ENCODE data around the gene REV1. TPM values are rescaled to one million over a fixed set of nuclear protein-coding genes. Genes with fewer than 3 reads are reported as not detected.

The REV1 gene
- polyA plus RNA-seq, 3 donors = 6.5 to 39.9 (median 9.5) TPM

- Mint-ChIP-seq H3K9me3 (no peaks in the 10 kb centered on the region), H3K4me1 (peaks cover 13% of the 10 kb centered on the region), H3K27ac (peak overlapping the region in 1 of 7 donors; percentile 74), H3K27me3 (ENCODE audit: low read depth in 3 of 3) (peaks cover 1 to 4% (median 3%) of the 10 kb centered on the region in 3 donors), H3K36me3 (no peaks in the 10 kb centered on the region), H3K4me3 (no peak overlapping the region)
- WGBS (ENCODE audit: insufficient coverage) = 67% methylated on average over 1 of the region's 4 CpGs
- TF ChIP-seq CTCF (IDR thresholded peaks at IDR 0.05) = no peak
- Histone ChIP-seq H3K4me2 (replicated peaks; ENCODE audit: extremely low read depth, low read length, poor library complexity, severe bottlenecking) (no peak overlapping the region), H3K4me3 (replicated peaks in 1 of 3; ENCODE audit: low read depth in 2 of 3, low read length in 3 of 3) (no peak overlapping the region), H4K20me1 (ENCODE audit: insufficient read depth, low read length) (no peaks in the 10 kb centered on the region), H3K79me2 (ENCODE audit: insufficient read depth, low read length) (no peaks in the 10 kb centered on the region), H3K4me1 (ENCODE audit: control insufficient read depth in 1 of 2, insufficient read depth in 2 of 2, low read length in 2 of 2) (peaks cover 10 to 13% of the 10 kb centered on the region in 2 donors), H3K36me3 (replicated peaks in 1 of 2; ENCODE audit: control insufficient read depth in 1 of 2, insufficient read depth in 2 of 2, low read length in 2 of 2) (no peaks in the 10 kb centered on the region), H3K9me3 (replicated peaks in 1 of 2; ENCODE audit: control insufficient read depth in 1 of 2, insufficient read depth in 1 of 2, low read length in 2 of 2) (no peaks in the 10 kb centered on the region), H3K27me3 (ENCODE audit: control insufficient read depth in 2 of 2, insufficient read depth in 2 of 2, low read length in 2 of 2) (no peaks in the 10 kb centered on the region), H2AFZ (ENCODE audit: insufficient read depth, low read depth, low read length, poor library complexity, severe bottlenecking) (no peak overlapping the region), H3K9ac (ENCODE audit: insufficient read depth, low read length, poor library complexity, severe bottlenecking) (no peak overlapping the region), H3K27ac (ENCODE audit: low read depth in 1 of 2, low read length in 2 of 2) (peak overlapping the region; percentile 18 to 32)
- intact Hi-C loops (cut with micrococcal nuclease) = no loop called here
- DNase-seq = no peak
Measured at GRCh38 chr2:99514357-99514756, 24.5 kb upstream of the REV1 start.

DNA sequence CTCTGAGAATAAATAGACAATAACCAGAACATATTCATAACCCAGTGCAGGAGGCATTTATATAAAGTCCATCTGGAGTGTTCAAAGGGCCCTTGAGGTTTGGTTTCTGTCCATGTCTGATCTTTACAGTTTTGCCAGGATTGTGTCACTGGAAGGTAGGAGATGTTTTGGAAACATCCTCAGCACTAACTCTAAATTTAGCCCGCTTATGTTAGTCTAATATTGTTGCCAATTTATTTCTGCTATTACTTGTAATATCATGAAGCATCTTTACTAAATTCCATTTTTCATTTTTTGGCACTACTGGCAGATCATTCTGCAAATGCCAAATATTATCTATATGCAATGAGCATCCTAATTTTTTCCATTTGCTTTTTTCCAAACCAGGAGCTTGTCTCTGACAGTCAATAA lies 22.4 kb upstream of the REV1 start:
- Mint-ChIP-seq H3K4me1 (peaks cover 13% of the 10 kb centered on the region), H3K9me3 (peaks cover 0 to under 1% (median 0%) of the 10 kb centered on the region in 7 donors), H3K27me3 (ENCODE audit: low read depth in 3 of 3) (peaks cover 0 to 4% (median 0%) of the 10 kb centered on the region in 3 donors), H3K27ac (no peak overlapping the region), H3K36me3 (no peaks in the 10 kb centered on the region), H3K4me3 (no peak overlapping the region)
- intact Hi-C loops (cut with micrococcal nuclease) = no loop called here
- no peak for DNase-seq
- no peak overlapping the region for H3K4me3 ChIP-seq (replicated peaks in 1 of 3; ENCODE audit: low read depth in 2 of 3, low read length in 3 of 3)
- no peaks in the 10 kb centered on the region for H3K79me2 ChIP-seq (ENCODE audit: insufficient read depth, low read length)
- no peaks in the 10 kb centered on the region for H3K36me3 ChIP-seq (replicated peaks in 1 of 2; ENCODE audit: control insufficient read depth in 1 of 2, insufficient read depth in 2 of 2, low read length in 2 of 2)
- TF ChIP-seq CTCF (IDR thresholded peaks at IDR 0.05) = no peak
- peaks cover 10 to 13% of the 10 kb centered on the region in 2 donors for H3K4me1 ChIP-seq (ENCODE audit: control insufficient read depth in 1 of 2, insufficient read depth in 2 of 2, low read length in 2 of 2)
- no peak overlapping the region for H3K4me2 ChIP-seq (replicated peaks; ENCODE audit: extremely low read depth, low read length, poor library complexity, severe bottlenecking)
- no peak overlapping the region for H3K9ac ChIP-seq (ENCODE audit: insufficient read depth, low read length, poor library complexity, severe bottlenecking)
- no CpG with 5 or more reads among the region's 1 CpG for WGBS (ENCODE audit: insufficient coverage)
- H4K20me1 ChIP-seq (ENCODE audit: insufficient read depth, low read length) = no peaks in the 10 kb centered on the region
- no peak overlapping the region for H2AFZ ChIP-seq (ENCODE audit: insufficient read depth, low read depth, low read length, poor library complexity, severe bottlenecking)
- H3K27ac ChIP-seq (ENCODE audit: low read depth in 1 of 2, low read length in 2 of 2) = no peak overlapping the region
- H3K9me3 ChIP-seq (replicated peaks in 1 of 2; ENCODE audit: control insufficient read depth in 1 of 2, insufficient read depth in 1 of 2, low read length in 2 of 2) = no peaks in the 10 kb centered on the region
- H3K27me3 ChIP-seq (ENCODE audit: control insufficient read depth in 2 of 2, insufficient read depth in 2 of 2, low read length in 2 of 2) = no peaks in the 10 kb centered on the region
